BJ (cell line): ENCODE data around the gene BNIP5. TPM values are rescaled to one million over a fixed set of nuclear protein-coding genes. Genes with fewer than 3 reads are reported as not detected.

Source experiments
- CTCF ChIA-PET: fragments of 350-600 bp; formaldehyde crosslinking; extraction: SDS; loops from one replicate; lab custom pipeline; 2021; ENCODE audit warnings: antibody characterized with exemption, inconsistent platforms; lab: Yijun Ruan, JAX
- POLR2A ChIA-PET: fragments of 300-600 bp; sonication (Branson Sonifier 250); formaldehyde crosslinking; extraction: SDS; loops from one replicate; lab custom pipeline; 2021; ENCODE audit warnings: antibody characterized with exemption; lab: Charles Lee
- DNase-seq: peaks from one replicate; pipeline ENCODE4 v3.0.0-alpha.2; 2011; ENCODE audit warnings: low read depth
- H3K27me3 ChIP-seq: 2 replicates; pipeline ENCODE4 v1.6.0; 2011; ENCODE audit warnings: low read length; ENCODE audit not compliant: control insufficient read depth, insufficient read depth
- H3K36me3 ChIP-seq: 2 replicates; pipeline ENCODE4 v1.5.1; 2011; ENCODE audit warnings: low read length; ENCODE audit not compliant: control insufficient read depth, insufficient read depth
- H3K4me3 ChIP-seq: 2 replicates; pipeline ENCODE4 v1.5.1; 2011; ENCODE audit warnings: low read depth, mild to moderate bottlenecking, control low read depth, low read length
- CTCF ChIP-seq: IDR thresholded peaks from 2 replicates; pipeline ENCODE4 v1.5.1; 2011; ENCODE audit warnings: low read depth, mild to moderate bottlenecking, control low read depth, inconsistent platforms, low read length, moderate library complexity; ENCODE audit not compliant: insufficient read depth
- polyA plus RNA-seq: library from polyadenylated mRNA; depleted of rRNA; stranded (reverse); fragments of >200 nt; gene quantifications from 2 replicates; pipeline ENCODE4 v1.2.3, GENCODE V29; 2011

BNIP5 gene
- polyA plus RNA-seq, 1 experiment = not detected

DNA sequence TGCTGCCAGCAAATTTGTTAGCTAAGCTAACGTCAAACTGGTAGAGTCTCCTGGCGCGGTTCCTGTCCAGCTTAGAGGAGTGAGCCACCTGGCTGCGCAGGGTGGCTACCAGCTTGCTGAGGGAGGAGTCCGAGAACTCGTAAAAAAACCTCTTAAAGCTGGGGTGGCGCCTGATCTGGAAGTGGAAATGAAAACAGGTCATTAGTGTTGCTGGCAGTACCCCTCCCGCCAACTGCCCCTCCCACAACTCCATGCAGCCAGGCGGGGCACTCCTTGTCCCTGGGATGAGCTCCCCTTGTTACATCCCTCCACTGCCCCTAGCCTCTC, 17.3 kb downstream of the BNIP5 start:
- TF ChIP-seq CTCF = no peak
- H3K36me3 ChIP-seq = no peaks in the 10 kb centered on the region
- POLR2A ChIA-PET = no interaction called here
- no peak overlapping the region for H3K4me3 ChIP-seq
- peaks cover 15% of the 10 kb centered on the region for H3K27me3 ChIP-seq
- CTCF ChIA-PET = interaction anchor here (0.7 to 10.5 kb wide), 3 partner anchors 9 to 21 kb away, joined by 4 to 72 read pairs (median 5); no protein-coding TSS in a partner anchor
- DNase-seq = no peak

DNA sequence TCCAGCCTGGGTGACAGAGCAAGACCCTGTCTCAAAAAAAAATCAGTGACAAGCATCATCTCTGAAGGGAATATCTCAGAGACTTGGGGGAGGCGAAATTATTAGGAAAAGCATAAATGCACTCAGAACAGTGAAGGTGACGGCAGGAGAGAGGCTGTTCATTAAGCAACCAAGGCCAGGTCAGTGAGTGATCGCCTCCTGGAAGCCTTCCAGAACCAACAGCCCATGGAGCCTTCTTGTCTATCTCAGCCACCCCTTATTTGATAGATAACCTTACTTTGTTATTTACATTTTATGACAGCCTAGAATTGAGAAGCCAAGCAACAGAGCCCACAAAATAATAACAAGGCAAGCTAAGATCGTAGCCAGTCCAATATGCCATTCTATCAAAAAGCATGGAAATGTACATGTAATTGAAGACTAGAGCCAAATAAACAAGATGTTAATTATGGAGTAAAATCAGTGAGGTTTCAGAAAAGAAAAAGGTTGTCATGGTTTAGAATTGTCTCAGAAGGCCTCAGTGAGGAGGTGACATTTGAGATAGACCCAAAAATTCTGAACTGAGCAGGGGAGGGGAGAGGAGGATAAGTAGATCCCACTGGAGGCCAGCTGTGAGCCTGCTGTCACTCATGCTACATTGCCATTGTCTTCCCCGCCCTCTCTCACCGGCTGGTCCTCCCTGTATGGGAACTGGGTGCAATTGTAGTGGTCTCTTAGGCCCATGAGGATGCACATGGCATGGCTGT, 17.8 kb downstream of the BNIP5 start:
- ChIA-PET POLR2A (no interaction called here), CTCF (interaction anchor here (0.9 to 10.5 kb wide), 3 partner anchors 9 to 22 kb away, joined by 4 to 72 read pairs (median 5); no protein-coding TSS in a partner anchor)
- no peak for TF ChIP-seq CTCF
- Histone ChIP-seq H3K27me3 (peaks cover 15% of the 10 kb centered on the region), H3K4me3 (no peak overlapping the region), H3K36me3 (no peaks in the 10 kb centered on the region)
- no peak for DNase-seq

DNA sequence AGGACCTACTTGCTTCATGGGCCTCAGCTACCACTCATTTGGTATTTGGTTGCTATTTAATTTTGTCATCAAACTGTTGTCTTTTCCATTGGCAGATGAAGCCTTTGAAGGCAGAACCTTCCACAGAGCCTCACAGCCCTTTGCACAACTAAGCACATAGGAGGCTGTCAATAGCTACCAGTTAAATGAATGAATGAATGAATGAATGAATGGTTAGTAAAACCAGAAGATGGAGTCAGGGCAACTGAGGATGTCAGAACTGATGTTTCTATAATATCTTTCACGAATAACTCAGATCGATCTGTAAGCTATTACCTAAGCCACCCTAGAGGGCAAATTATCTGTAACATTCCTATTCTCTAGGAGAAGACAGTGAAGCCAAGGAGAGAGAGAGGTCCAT, 19.1 kb downstream of the BNIP5 start:
- no peak for DNase-seq
- ChIA-PET POLR2A (no interaction called here), CTCF (interaction anchor here (0.9 to 10.5 kb wide), 3 partner anchors 11 to 23 kb away, joined by 3 to 72 read pairs (median 5); no protein-coding TSS in a partner anchor)
- peaks cover 18% of the 10 kb centered on the region for H3K27me3 ChIP-seq
- no peaks in the 10 kb centered on the region for H3K36me3 ChIP-seq
- no peak for TF ChIP-seq CTCF
- no peak overlapping the region for H3K4me3 ChIP-seq

- no peak for TF ChIP-seq CTCF
- ChIA-PET POLR2A (interaction anchor here (0.5 kb wide), 1 partner anchor 25 kb away, joined by 3 read pairs; no protein-coding TSS in a partner anchor), CTCF (interaction anchor here (0.9 to 10.5 kb wide), 2 partner anchors 13 to 44 kb away, joined by 4 to 72 read pairs; no protein-coding TSS in a partner anchor)
- Histone ChIP-seq H3K27me3 (peaks cover 24% of the 10 kb centered on the region), H3K36me3 (no peaks in the 10 kb centered on the region), H3K4me3 (no peak overlapping the region)
- no peak for DNase-seq
These were observed 20.8 kb downstream of the BNIP5 start for GRCh38 chr6:36315921-36316320.

DNA sequence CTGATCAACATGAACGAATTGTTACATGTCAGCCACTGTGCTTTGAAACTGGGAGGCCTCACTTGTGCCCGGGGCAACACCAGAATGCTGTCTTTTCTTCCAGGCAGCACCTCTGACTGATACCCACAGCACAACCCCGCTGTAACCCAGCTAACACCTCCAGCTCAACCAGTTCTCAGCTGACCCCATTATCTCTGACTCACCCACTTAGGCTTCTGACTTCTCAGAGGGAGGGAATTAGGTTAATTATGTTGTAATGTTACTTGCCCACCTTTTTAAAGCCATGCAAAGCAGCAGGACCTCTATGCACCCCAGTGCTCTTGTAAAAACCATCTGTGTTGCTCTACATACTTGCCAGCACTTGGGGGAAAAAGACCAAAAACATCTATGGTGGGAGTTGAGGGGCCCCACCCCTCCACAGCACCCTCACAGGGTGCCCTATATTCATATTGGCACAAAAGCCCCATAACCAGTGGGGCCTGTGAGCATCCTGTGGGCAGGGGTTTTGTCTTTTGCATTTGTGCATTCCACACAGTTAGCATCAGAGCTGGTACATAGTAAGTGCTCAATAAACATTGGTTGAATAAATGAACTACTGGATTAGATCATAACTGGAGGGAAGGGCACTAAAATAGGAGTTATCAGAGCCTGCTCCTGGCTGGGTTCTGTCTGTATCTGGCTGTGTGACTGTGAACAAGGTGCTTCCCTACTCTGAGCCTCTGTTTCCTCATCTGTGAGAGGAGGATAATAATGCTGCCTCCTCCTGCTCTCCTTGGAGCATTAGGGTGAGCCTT, 22.3 kb downstream of the BNIP5 start:
- no peak for DNase-seq
- Histone ChIP-seq H3K4me3 (no peak overlapping the region), H3K27me3 (peaks cover 27% of the 10 kb centered on the region), H3K36me3 (no peaks in the 10 kb centered on the region)
- POLR2A ChIA-PET = no interaction called here
- CTCF ChIA-PET = interaction anchor here (10.5 kb wide), 1 partner anchor 12 kb away, joined by 72 read pairs; no protein-coding TSS in a partner anchor
- TF ChIP-seq CTCF = no peak
